NCI-H1930 (cell line): ENCODE measurements around the gene KBTBD4.
"Not testable (repeated sequence)": the region's sequence is repeated elsewhere in the genome, so short reads cannot be mapped to it uniquely, and the experiment has no call there.

Source experiments
- DNase-seq, 2 experiments: peaks; one replicate each; lab custom pipeline; 2025; lab: John Stamatoyannopoulos, UW

The KBTBD4 gene

GRCh38 chr11:47558695-47559094 is 20.1 kb downstream of the KBTBD4 start:
- no peak for DNase-seq

- not testable (repeated sequence) for DNase-seq
Observed at GRCh38 chr11:47557004-47557403, 21.8 kb downstream of the KBTBD4 start.

- DNase-seq = no peak
Observed at GRCh38 chr11:47553406-47553743, 25.4 kb downstream of the KBTBD4 start.

GRCh38 chr11:47552566-47553405 is 26.0 kb downstream of the KBTBD4 start, which contains the start of gene CELF1:
TSS of gene CELF1 (minus strand) at chr11:47553132. CDS start at chr11:47499523, 53,609 bp downstream.
- peak; percentile 94 to 97 for DNase-seq

GRCh38 chr11:47552056-47552565 is 26.7 kb downstream of the KBTBD4 start:
- DNase-seq = no peak

DNA sequence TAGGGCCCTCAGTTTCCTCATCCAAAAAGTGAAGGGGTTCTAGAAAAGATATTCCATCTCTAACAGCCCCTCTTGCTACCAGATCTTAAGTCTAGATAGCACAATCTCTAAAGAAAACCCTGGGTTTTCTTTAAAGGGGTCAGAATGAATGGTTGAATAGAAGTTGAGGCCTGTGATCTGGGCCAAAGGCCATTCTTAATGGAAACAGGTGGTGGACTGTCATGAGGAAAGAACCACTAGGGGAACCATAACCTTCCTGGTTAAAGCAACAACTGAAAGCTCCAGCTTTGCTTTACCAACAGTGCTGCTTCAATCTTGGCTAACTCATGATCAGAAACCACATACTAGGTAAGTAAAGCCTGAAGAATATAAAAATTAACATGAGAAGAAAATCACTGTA is 27.7 kb downstream of the KBTBD4 start:
- DNase-seq = no peak

- no peak for DNase-seq
Observed at GRCh38 chr11:47550288-47551047, 28.3 kb downstream of the KBTBD4 start.

GRCh38 chr11:47546274-47546673 is 32.5 kb downstream of the KBTBD4 start:
- DNase-seq = not testable (repeated sequence)

DNA sequence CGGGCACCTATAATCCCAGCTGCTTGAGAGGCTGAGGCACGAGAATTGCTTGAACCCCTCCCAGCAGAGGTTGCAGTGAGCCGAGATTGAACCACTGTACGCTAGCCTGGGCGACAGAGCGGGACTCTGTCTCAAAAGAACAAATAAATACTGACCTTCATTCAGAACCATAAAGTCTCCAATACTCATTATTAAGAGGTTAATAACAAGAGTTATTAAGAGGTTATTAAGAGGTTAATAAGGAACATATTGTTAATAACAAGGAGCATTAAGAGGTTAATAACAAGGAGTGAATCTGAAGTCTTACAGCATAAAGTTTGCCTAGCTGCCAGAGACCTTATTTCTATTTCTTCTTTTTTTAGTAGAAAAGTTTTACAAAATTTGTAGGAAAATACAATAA is 33.5 kb downstream of the KBTBD4 start:
- DNase-seq = no peak

DNA sequence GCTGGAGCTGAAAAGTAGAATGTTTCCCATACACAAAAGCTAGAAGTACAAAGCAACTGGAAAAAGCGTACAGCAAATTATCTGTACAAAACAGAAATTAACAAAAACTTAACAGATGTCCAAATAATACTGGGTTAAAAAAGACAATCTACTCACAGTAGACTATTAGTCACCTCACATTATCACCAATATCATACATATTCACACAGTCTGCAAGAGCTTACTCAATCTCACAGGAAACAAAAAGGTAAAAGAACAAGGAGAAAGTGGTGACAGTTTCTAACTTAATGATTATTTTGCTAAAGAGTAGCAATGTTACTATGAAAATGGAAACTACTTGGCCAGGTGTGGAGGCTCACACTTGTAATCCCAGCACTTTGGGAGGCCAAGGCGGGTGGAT is 37.7 kb downstream of the KBTBD4 start:
- no peak for DNase-seq

DNA sequence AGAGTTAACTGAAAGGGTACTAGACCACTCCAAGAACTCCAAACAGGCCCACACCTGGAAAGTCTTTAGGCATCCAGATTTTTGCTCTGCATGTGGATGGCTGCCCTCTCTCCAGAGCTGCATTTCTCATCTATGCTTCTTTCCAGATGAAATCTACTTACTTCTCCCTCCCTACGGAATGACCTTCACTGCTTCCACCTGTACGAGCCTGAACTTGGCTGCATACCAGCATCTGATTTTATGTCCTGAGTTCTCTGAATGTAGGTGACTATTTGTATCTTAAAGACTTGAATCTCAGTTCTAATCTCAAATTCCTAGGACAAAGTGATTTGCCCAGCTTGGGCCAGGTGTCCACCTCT is 39.1 kb downstream of the KBTBD4 start:
- no peak for DNase-seq

GRCh38 chr11:47538741-47539565 is 39.8 kb downstream of the KBTBD4 start:
- peak; percentile 45 to 71 for DNase-seq

GRCh38 chr11:47536915-47537314 is 41.9 kb downstream of the KBTBD4 start:
- DNase-seq = no peak

- DNase-seq = no peak
Observed at GRCh38 chr11:47534704-47535251, 44.0 kb downstream of the KBTBD4 start.

DNA sequence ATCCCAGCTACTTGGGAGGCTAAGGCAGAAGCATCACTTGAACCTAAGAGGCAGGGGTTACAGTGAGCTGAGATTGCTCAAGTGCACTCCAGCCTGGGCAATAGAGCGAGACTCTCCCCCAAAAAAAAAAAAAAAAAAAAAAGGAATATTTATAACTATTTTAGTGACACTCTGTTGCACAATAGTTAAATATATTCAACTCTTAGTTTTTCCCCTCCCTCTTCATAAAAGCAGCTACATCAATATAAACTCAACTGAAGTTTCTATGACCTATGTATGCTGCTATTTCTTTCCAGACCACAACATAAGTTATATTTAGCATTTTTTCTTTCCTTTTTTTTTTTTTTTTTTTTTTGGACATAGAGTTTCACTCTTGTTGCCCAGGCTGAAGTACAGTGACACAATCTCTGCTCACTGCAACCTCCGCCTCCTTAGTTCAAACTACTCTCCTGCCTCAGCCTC is 45.0 kb downstream of the KBTBD4 start:
- no peak for DNase-seq

DNA sequence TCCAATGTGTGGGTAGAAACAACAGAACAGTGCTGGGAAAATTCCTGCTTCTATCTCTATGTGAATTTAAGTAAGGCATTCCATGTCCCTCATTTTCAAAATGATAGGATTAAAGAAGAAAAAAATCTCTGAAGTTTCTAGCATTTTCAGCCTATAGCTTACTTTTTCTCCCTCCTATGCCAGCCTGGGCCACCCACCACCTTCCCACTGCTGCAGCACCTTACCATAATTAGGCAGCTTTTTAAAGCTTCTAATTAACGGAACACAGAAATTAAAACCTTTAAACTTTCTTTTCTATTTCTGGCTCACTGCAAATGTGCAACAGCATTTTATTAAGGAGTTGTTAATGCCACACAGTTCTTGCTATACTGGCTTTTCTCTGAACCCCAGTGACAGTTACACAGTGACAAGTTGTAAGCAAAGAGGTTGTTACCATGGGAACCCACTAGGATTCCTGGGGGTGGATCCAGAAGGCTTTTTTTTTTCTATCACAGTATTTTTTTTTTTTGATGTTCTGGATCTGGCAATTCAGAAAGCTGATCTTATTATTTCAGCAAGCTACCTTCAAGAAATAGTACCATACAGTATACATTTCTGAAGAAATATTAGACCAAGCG is 46.1 kb downstream of the KBTBD4 start:
- DNase-seq = no peak

- no peak for DNase-seq
Observed at GRCh38 chr11:47531666-47532065, 47.1 kb downstream of the KBTBD4 start.

DNA sequence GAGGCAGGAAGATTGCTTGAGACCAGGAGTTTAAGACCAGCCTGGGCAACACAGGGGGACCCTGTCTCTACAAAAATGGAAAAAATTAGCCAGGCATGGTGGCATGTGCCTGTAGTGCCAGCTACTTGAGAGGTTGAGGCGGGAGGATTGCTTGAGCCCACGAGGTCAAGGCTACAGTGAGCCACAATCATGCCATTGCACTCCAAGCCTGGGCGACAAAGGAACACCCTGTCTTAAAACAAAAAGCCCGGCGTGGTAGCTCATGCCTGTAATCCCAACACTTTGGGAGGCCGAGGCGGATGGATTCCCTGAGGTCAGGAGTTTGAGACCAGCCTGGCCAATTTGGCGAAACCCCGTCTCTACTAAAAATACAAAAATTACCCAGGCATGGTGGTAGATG is 48.0 kb downstream of the KBTBD4 start:
- DNase-seq = not testable (repeated sequence)

DNA sequence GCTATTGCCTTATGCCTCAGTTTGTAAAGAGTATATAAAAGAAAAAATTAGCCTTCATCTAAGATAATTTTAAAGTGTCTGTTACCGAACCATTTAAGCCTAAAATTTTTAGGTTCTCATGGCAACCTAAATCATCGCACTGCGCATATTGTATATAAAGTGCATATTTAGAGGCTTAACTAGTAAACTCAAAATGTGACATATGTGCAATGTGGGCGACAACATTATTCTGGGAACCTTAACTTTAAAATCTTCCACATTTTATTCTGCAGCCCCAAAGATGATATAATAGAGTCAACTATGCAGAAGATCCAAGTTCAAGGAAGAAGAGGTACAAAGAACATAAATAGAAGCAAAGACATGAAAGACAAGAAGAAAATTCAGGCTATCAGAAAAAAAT is 48.8 kb downstream of the KBTBD4 start:
- no peak for DNase-seq

- no peak for DNase-seq
Observed at GRCh38 chr11:47527186-47527585, 51.6 kb downstream of the KBTBD4 start.

DNA sequence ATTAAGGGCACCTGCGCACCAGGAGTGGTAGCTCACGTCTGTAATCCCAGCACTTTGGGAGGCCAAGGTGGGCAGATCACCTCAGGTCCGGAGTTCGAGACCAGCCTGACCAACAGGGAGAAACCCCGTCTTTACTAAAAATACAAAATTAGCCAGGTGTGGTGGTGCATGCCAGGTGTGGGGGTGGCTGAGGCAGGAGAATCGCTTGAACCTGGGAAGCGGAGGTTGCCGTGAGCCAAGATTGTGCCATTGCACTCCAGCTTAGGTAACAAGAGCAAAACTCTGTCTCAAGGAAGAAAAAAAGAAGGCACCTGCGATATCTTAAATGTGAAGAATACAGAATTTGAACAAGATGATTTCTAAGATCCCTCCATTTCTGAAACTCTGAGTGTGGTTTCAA is 52.7 kb downstream of the KBTBD4 start:
- DNase-seq = not testable (repeated sequence)
